Neuronal stem cell (in vitro differentiated cells): ENCODE data around the gene ASB18. TPM values are rescaled to one million over a fixed set of nuclear protein-coding genes. Genes with fewer than 3 reads are reported as not detected.

Source experiments
- DNase-seq: peaks from one replicate; pipeline ENCODE4 v3.0.0-alpha.2; 2013; ENCODE audit warnings: low spot score
- H2AFZ ChIP-seq: one replicate; pipeline ENCODE4 v1.6.1; 2013; ENCODE audit warnings: mild to moderate bottlenecking, low read length, inconsistent platforms
- H2AK5ac ChIP-seq: 2 replicates; pipeline ENCODE4 v1.6.1; 2013; ENCODE audit warnings: low read depth, mild to moderate bottlenecking, inconsistent platforms, low read length, moderate library complexity, mixed read lengths
- H2BK120ac ChIP-seq: 2 replicates; pipeline ENCODE4 v1.6.1; 2013; ENCODE audit warnings: low read depth, mild to moderate bottlenecking, inconsistent platforms, low read length, moderate library complexity, mixed read lengths
- H2BK12ac ChIP-seq: one replicate; pipeline ENCODE4 v1.6.1; 2013; ENCODE audit warnings: low read length, inconsistent platforms
- H2BK15ac ChIP-seq: 2 replicates; pipeline ENCODE4 v1.6.1; 2013; ENCODE audit warnings: mild to moderate bottlenecking, low read length, inconsistent platforms, mixed read lengths
- H2BK5ac ChIP-seq: one replicate; pipeline ENCODE4 v1.6.1; 2013; ENCODE audit warnings: inconsistent platforms, mild to moderate bottlenecking, low read length, moderate library complexity
- H3K14ac ChIP-seq: one replicate; pipeline ENCODE4 v1.6.1; 2013; ENCODE audit warnings: low read length, inconsistent platforms
- H3K18ac ChIP-seq: 2 replicates; pipeline ENCODE4 v1.6.1; 2013; ENCODE audit warnings: low read length, inconsistent platforms
- H3K23ac ChIP-seq: 2 replicates; pipeline ENCODE4 v1.6.1; 2013; ENCODE audit warnings: low read depth, mild to moderate bottlenecking, mixed read lengths, low read length, inconsistent platforms; ENCODE audit not compliant: poor library complexity
- H3K27ac ChIP-seq: replicated peaks from 3 replicates; pipeline ENCODE4 v1.5.1; 2013; ENCODE audit warnings: low read length, inconsistent platforms
- H3K27me3 ChIP-seq, 3 experiments: 2 replicates each; pipeline ENCODE4 v1.6.1; 2013; ENCODE audit warnings: low read length in 3 of 3, mild to moderate bottlenecking in 2 of 3, inconsistent platforms in 1 of 3, low read depth in 1 of 3, mixed read lengths in 1 of 3, moderate library complexity in 1 of 3; ENCODE audit not compliant: control insufficient read depth in 3 of 3, insufficient read depth in 3 of 3
- H3K36me3 ChIP-seq, 2 donors: replicated peaks in 1 of 2; 2 replicates each; pipeline ENCODE4 v1.6.1; 2013; ENCODE audit warnings: low read length in 2 of 2; ENCODE audit not compliant: control insufficient read depth in 2 of 2, insufficient read depth in 2 of 2
- H3K4ac ChIP-seq: 2 replicates; pipeline ENCODE4 v1.6.1; 2013; ENCODE audit warnings: inconsistent platforms, mild to moderate bottlenecking, low read length, moderate library complexity
- H3K4me1 ChIP-seq, 2 donors: 1 replicate in 1 of 2; 2 replicates in 1 of 2; pipeline ENCODE4 v1.6.1; 2013; ENCODE audit warnings: low read length in 2 of 2, low read depth in 1 of 2; ENCODE audit not compliant: control insufficient read depth in 2 of 2, insufficient read depth in 1 of 2
- H3K4me2 ChIP-seq: one replicate; pipeline ENCODE4 v1.6.1; 2013; ENCODE audit warnings: mild to moderate bottlenecking, low read length, inconsistent platforms; ENCODE audit not compliant: insufficient read depth, poor library complexity, severe bottlenecking
- H3K4me3 ChIP-seq, 2 donors: 2 replicates each; pipeline ENCODE4 v1.5.1; 2013; ENCODE audit warnings: low read length in 2 of 2, mild to moderate bottlenecking in 2 of 2, inconsistent platforms in 1 of 2, moderate library complexity in 1 of 2
- H3K79me1 ChIP-seq: one replicate; pipeline ENCODE4 v1.6.1; 2013; ENCODE audit warnings: low read depth, mild to moderate bottlenecking, inconsistent platforms, low read length, moderate library complexity
- H3K9ac ChIP-seq: one replicate; pipeline ENCODE4 v1.6.1; 2013; ENCODE audit warnings: mild to moderate bottlenecking, low read depth, low read length, inconsistent platforms; ENCODE audit not compliant: poor library complexity
- H3K9me3 ChIP-seq, 2 donors: replicated peaks in 1 of 2; 2 replicates each; pipeline versions ENCODE3 to v1.6.1; 2013; ENCODE audit warnings: low read length in 2 of 2, mild to moderate bottlenecking in 2 of 2, inconsistent platforms in 1 of 2, low read depth in 1 of 2, mixed read lengths in 1 of 2, moderate library complexity in 1 of 2; ENCODE audit not compliant: control insufficient read depth in 2 of 2, insufficient read depth in 1 of 2
- H4K8ac ChIP-seq: one replicate; pipeline ENCODE4 v1.6.1; 2013; ENCODE audit warnings: low read depth, mild to moderate bottlenecking, inconsistent platforms, low read length, moderate library complexity
- H4K91ac ChIP-seq: one replicate; pipeline ENCODE4 v1.6.1; 2013; ENCODE audit warnings: low read length, low read depth, mild to moderate bottlenecking, inconsistent platforms; ENCODE audit not compliant: poor library complexity
- WGBS, 2 donors: extraction: QIAGEN DNeasy Blood & Tissue Kit; methylation state at CpG; one replicate each; pipeline ENCODE4 v1.1.7; 2013; ENCODE audit warnings: missing lambda C conversion rate in 2 of 2, mixed read lengths in 1 of 2; ENCODE audit not compliant: insufficient read length in 2 of 2, insufficient replicate concordance in 1 of 2; ENCODE audit errors: extremely low coverage in 2 of 2; 5-methylcytosine and 5-hydroxymethylcytosine counted together
- small RNA-seq: library from polyadenylated mRNA; stranded (forward); fragments of <200 nt; extraction: miRNeasy Mini kit (QIAGEN cat#:217004); gene quantifications from one replicate; pipeline ENCODE3, GENCODE V24; 2013; ENCODE audit not compliant: insufficient read depth

The ASB18 gene

GRCh38 chr2:236143811-236144210 lies 120.4 kb downstream of the ASB18 start:
- Histone ChIP-seq H3K4me1 (peaks cover 0 to 8% of the 10 kb centered on the region in 2 donors), H3K27me3 (no peaks in the 10 kb centered on the region), H3K9ac (no peak overlapping the region), H2BK15ac (no peak overlapping the region), H4K91ac (no peak overlapping the region), H3K14ac (no peak overlapping the region), H4K8ac (no peak overlapping the region), H3K4me3 (no peak overlapping the region), H3K18ac (no peak overlapping the region), H2BK120ac (no peak overlapping the region), H3K79me1 (no peaks in the 10 kb centered on the region), H3K4me2 (no peak overlapping the region), H3K27ac (no peak overlapping the region), H3K9me3 (peaks cover 0 to 4% of the 10 kb centered on the region in 2 donors), H2BK5ac (no peak overlapping the region), H3K4ac (no peak overlapping the region), H2AFZ (no peak overlapping the region), H2AK5ac (no peak overlapping the region), H3K23ac (no peak overlapping the region), H2BK12ac (no peak overlapping the region), H3K36me3 (no peaks in the 10 kb centered on the region)
- no peak for DNase-seq
- no CpG with 5 or more reads among the region's 10 CpGs for WGBS, 2 donors

Small RNA genes within 50 kb of the gene (small RNA-seq; reads per million reads assigned to genes)
- gene RF00019 (not detected), gene RNU1-31P (not detected)
